Fibroblast of mammary gland (primary cell): ENCODE results near the gene LPP.

Experiments
- DNase-seq: peaks from one replicate; pipeline ENCODE4 v3.0.0-alpha.2; 2010; ENCODE audit warnings: low read depth
- H3K4me3 ChIP-seq: 2 replicates; pipeline ENCODE4 v1.5.1; 2011; ENCODE audit warnings: low read depth, mild to moderate bottlenecking, low read length, moderate library complexity; ENCODE audit not compliant: control insufficient read depth
- TF ChIP-seq, protein P1 (sequence below): conservative IDR thresholded peaks from 2 replicates; pipeline ENCODE4 v1.5.1; 2011; ENCODE audit warnings: low read depth, low read length, inconsistent platforms; ENCODE audit not compliant: control insufficient read depth, insufficient read depth

LPP gene

DNA sequence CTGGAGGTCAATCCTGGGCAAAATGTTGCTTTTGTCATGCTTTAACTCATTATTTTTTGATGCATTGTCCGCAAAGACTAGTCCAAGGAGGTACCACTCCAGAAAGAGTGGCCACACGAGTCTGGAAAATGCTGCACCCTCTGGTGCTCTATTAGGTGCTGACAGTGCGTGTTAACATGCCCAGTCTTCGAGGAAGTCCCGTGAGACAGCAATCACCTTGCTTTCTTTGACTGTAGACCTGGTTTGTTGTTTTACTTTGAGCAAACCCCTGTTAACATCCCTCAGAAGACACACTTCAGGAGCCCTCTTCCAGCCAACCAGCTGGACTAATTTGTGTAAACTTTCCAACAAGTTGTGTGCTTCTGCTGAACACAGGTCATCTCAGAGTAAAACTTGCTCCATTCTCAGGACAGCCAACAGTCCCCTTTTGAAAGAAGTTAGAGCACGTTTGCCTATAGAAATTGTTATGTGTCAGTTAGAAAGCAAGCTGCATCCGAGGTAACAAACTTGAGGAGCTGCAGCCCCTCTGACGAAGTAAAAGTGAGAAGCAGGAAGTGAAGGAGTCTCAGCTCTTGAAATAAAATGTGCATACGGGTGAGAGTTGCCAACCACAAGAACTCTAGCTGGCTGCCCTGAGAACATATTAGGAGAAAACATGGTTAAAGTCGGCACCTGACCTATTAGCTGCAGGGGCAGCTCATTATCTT is 205.0 kb downstream of the LPP start:
- DNase-seq, result no peak
- H3K4me3 ChIP-seq, result no peak overlapping the region
- TF ChIP-seq, protein P1, sequence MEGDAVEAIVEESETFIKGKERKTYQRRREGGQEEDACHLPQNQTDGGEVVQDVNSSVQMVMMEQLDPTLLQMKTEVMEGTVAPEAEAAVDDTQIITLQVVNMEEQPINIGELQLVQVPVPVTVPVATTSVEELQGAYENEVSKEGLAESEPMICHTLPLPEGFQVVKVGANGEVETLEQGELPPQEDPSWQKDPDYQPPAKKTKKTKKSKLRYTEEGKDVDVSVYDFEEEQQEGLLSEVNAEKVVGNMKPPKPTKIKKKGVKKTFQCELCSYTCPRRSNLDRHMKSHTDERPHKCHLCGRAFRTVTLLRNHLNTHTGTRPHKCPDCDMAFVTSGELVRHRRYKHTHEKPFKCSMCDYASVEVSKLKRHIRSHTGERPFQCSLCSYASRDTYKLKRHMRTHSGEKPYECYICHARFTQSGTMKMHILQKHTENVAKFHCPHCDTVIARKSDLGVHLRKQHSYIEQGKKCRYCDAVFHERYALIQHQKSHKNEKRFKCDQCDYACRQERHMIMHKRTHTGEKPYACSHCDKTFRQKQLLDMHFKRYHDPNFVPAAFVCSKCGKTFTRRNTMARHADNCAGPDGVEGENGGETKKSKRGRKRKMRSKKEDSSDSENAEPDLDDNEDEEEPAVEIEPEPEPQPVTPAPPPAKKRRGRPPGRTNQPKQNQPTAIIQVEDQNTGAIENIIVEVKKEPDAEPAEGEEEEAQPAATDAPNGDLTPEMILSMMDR, result no peak

DNA sequence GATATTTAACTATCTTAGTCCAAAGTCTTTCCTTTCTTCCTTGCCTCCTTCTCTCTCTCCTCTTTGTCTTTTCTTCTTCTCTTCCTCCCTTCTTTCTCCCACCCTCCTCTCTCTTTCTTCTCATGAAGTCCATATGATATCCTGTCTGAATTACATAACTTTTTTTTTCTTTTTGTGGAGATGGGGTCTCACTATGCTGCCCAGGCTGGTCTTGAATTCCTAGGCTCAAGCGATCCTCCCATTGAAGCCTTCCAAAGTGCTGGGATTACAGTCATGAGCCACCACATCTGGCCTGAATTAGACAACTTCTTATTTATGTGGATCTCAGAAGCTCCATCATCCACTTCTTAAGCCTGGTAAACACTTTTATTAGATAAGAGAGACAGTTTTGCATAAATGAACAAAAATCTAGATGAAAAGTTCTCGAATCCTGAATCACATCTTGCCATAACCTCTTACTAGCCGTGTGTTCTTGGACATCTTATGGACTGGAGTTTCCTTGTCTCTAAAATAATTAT is 206.5 kb downstream of the LPP start:
- TF ChIP-seq, protein P1, result no peak
- DNase-seq, result peak; percentile 37
- H3K4me3 ChIP-seq, result no peak overlapping the region

DNA sequence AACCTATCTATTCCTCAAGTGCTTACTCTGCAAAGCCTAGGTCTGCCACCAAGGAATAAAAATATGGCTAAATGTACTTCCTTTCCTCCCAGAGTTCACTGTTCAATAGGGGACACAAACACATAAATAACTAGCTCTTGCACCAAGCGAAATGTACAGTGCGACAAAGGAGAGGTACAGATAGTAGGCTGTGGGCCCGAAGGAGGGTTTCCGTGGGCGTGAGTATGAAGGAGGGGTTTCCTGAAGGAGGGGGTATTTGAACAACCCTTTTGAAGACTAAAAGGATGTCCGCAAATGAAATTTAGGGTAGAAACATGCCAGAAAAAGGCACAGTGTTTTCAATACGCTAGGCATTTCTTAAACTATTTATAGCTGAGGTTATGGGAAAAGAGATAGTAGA is 207.9 kb downstream of the LPP start:
- H3K4me3 ChIP-seq, result no peak overlapping the region
- no peak for DNase-seq
- TF ChIP-seq, protein P1, result no peak

DNA sequence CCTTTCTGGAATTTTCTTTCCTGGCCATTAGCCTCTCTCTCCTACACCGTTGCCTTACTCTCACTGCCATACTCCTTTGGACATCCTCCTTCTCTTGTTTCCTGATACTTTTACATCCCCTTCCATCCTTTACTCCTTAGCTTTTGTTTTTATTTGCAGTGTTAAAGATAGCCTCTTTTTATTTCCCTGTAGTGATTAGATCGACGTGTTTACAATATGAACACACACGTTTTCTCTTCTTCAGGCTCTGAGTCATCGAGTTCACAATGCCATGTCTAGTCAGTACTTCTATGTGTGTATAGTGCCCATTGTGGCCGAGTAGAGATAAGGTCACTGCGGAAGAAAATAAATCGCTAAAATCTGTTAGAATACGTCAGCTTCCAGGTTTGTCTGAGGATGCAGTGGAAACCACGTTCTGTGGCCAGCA is 208.5 kb downstream of the LPP start:
- DNase-seq, result peak; percentile 94
- H3K4me3 ChIP-seq, result no peak overlapping the region
- TF ChIP-seq, protein P1, result peak; percentile 38

DNA sequence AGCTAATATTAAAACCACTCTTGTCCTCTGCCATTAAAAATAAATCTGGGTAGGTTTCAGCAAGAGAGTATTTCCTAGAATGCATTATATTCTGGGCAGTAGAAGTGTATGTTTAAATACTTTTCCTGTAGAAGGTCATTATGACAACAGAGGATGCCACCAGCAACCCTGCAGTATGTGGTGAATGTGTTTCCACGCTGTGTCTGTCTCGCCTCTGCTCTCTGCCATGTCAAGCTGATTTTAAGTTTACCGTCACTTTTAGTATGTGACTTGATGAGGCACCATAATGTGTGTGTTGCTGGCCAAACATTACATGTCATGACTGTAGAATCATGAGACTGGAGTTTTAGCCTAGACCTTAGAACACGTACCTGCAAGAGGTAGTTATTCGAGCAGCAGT is 211.2 kb downstream of the LPP start:
- H3K4me3 ChIP-seq, result no peak overlapping the region
- TF ChIP-seq, protein P1, result no peak
- no peak for DNase-seq

DNA sequence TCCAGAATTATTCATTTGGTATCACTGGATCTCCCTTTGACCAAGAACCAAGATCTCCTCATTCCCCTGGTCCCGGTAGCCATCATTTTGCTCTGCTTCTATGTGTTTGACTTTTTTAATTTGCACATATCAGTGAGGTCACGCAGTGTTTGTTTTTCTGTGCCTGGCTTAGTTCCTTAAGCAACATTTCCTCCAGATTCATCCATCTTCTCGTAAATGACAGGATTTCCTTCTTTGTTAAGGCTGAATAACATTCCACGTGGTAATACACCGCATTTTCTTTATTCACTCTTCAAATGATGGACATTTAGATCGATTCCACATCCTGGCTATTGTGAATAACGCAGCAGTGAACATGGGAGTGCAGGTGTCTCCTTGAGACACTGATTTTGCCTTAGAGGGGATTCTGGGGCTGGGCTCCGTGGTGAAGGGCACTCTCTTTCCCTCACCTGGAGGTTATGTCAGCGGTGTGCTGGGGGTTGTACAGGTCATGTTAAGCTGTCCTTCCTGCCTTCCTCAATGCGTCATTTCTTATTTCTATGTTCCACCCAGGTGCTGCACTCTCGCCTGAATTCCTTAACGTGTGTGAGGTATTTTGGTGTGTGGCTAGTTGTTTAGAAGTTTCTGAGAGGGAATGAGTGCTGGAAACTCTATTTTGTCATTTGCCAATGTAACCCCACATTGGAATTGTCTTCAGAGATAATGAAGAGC is 212.2 kb downstream of the LPP start:
- DNase-seq, result no peak
- H3K4me3 ChIP-seq, result no peak overlapping the region
- TF ChIP-seq, protein P1, result no peak
